Activated T-helper 1 cell treated with anti-CD3 and anti-CD28 coated beads, Interleukin-2, amount 50 U/mL, for 16 hours (primary cell): ENCODE results near the gene TAGAP.
"Not testable (repeated sequence)": the region's sequence is repeated elsewhere in the genome, so short reads cannot be mapped to it uniquely, and the experiment has no call there.

Experiments
- DNase-seq, 2 donors: peaks; one replicate each; pipeline ENCODE4 v3.0.0-alpha.2; 2020; ENCODE audit warnings: low read depth in 1 of 2, low spot score in 1 of 2

Gene TAGAP

GRCh38 chr6:159047891-159048685 is 3.3 kb upstream of the TAGAP start:
- no peak for DNase-seq

GRCh38 chr6:159045801-159046200 is 1.0 kb upstream of the TAGAP start:
- DNase-seq: no peak

GRCh38 chr6:159043947-159044346 is 844 bp downstream of the TAGAP start:
- no peak for DNase-seq

- DNase-seq: no peak
Observed at GRCh38 chr6:159043251-159043650, 1.5 kb downstream of the TAGAP start.

- no peak for DNase-seq
Observed at GRCh38 chr6:159042826-159043181, 2.0 kb downstream of the TAGAP start.

GRCh38 chr6:159042003-159042825 is 2.6 kb downstream of the TAGAP start:
- peak; percentile 45 to 57 for DNase-seq

GRCh38 chr6:159041181-159041580 is 3.6 kb downstream of the TAGAP start:
- no peak for DNase-seq

- no peak for DNase-seq
Observed at GRCh38 chr6:159039885-159040258, 4.9 kb downstream of the TAGAP start.

GRCh38 chr6:159038914-159039884 is 5.6 kb downstream of the TAGAP start:
- DNase-seq: no peak

GRCh38 chr6:159038318-159038717 is 6.5 kb downstream of the TAGAP start:
- DNase-seq: not testable (repeated sequence)

GRCh38 chr6:159037756-159038290 is 7.0 kb downstream of the TAGAP start:
- no peak for DNase-seq

- no peak for DNase-seq
Observed at GRCh38 chr6:159036673-159037072, 8.1 kb downstream of the TAGAP start.

GRCh38 chr6:159035891-159036290 is 8.9 kb downstream of the TAGAP start:
- no peak for DNase-seq

GRCh38 chr6:159033160-159034049 is 11.4 kb downstream of the TAGAP start:
- DNase-seq: no peak

- no peak for DNase-seq
Observed at GRCh38 chr6:159031846-159032245, 12.9 kb downstream of the TAGAP start.

GRCh38 chr6:159030168-159030567 is 14.6 kb downstream of the TAGAP start:
- DNase-seq: no peak

GRCh38 chr6:159025224-159025623 is 19.6 kb downstream of the TAGAP start:
- DNase-seq: not testable (repeated sequence)

GRCh38 chr6:159023893-159024292 is 20.9 kb downstream of the TAGAP start:
- no peak for DNase-seq

- DNase-seq: no peak
Observed at GRCh38 chr6:159020011-159020410, 24.8 kb downstream of the TAGAP start.
